WTC11 (cell line): ENCODE data around the gene ZNF3. TPM values are rescaled to one million over a fixed set of nuclear protein-coding genes. Genes with fewer than 3 reads are reported as not detected.

ENCODE experiments used
- ATAC-seq: fragments of 200-7000 bp; cut with Tn5 transposase; 2 replicates; pipeline ENCODE4 v1.10.0; 2021; ENCODE audit warnings: mild to moderate bottlenecking, moderate library complexity
- CTCF ChIA-PET: fragments of 300-600 bp; sonication (Branson Sonifier 250); formaldehyde crosslinking; loops from one replicate; lab custom pipeline; 2021; ENCODE audit warnings: antibody characterized with exemption; lab: Charles Lee
- POLR2A ChIA-PET: fragments of 350-600 bp; sonication (Branson Sonifier 250); formaldehyde crosslinking; loops from one replicate; lab custom pipeline; 2021; ENCODE audit warnings: antibody characterized with exemption; lab: Charles Lee
- DNase-seq: peaks from one replicate; pipeline ENCODE4 v3.0.0; 2021; ENCODE audit warnings: low spot score
- H3K27ac Mint-ChIP-seq: 2 replicates; pipeline ENCODE4 v1.8.0; 2021; ENCODE audit warnings: mixed read lengths
- H3K27me3 Mint-ChIP-seq: 2 replicates; pipeline ENCODE4 v1.8.0; 2021; ENCODE audit warnings: low read depth, mild to moderate bottlenecking, moderate library complexity, mixed read lengths
- H3K36me3 Mint-ChIP-seq: 2 replicates; pipeline ENCODE4 v1.8.0; 2021; ENCODE audit warnings: mixed read lengths
- H3K4me1 Mint-ChIP-seq: 2 replicates; pipeline ENCODE4 v1.8.0; 2022; ENCODE audit warnings: mixed read lengths
- H3K4me3 Mint-ChIP-seq: 2 replicates; pipeline ENCODE4 v1.8.0; 2021; ENCODE audit warnings: mild to moderate bottlenecking, moderate library complexity, mixed read lengths
- H3K9me3 Mint-ChIP-seq: 2 replicates; pipeline ENCODE4 v1.8.0; 2021; ENCODE audit warnings: mixed read lengths
- AR ChIP-seq: fragments of 250-450 bp; sonication (Bioruptor Pico); IDR thresholded peaks from 2 replicates; pipeline ENCODE4 v1.9.0; 2021; ENCODE audit warnings: mild to moderate bottlenecking
- CBFB ChIP-seq: sonication (generic); formaldehyde crosslinking; IDR thresholded peaks from 2 replicates; pipeline ENCODE4 v1.8.1; 2022; ENCODE audit warnings: mild to moderate bottlenecking, low read depth, missing genetic modification reagents
- EMX1 ChIP-seq: fragments of 250-450 bp; sonication (Bioruptor Pico); IDR thresholded peaks from 2 replicates; pipeline ENCODE4 v1.8.0; 2021; ENCODE audit warnings: mild to moderate bottlenecking
- ERG ChIP-seq: fragments of 250-450 bp; sonication (Bioruptor Pico); IDR thresholded peaks from 2 replicates; pipeline ENCODE4 v1.8.0; 2021; ENCODE audit warnings: mild to moderate bottlenecking
- ETV6 ChIP-seq: sonication (generic); formaldehyde crosslinking; IDR thresholded peaks from 2 replicates; pipeline ENCODE4 v1.8.1; 2022; ENCODE audit warnings: mild to moderate bottlenecking, missing genetic modification reagents
- FOXP1 ChIP-seq: sonication (generic); formaldehyde crosslinking; IDR thresholded peaks from 2 replicates; pipeline ENCODE4 v1.8.0; 2022; ENCODE audit warnings: missing genetic modification reagents, mild to moderate bottlenecking, moderate library complexity, borderline replicate concordance
- KAT7 ChIP-seq: sonication (generic); formaldehyde crosslinking; IDR thresholded peaks from 2 replicates; pipeline ENCODE4 v1.8.1; 2023; ENCODE audit warnings: missing genetic modification reagents, mild to moderate bottlenecking, borderline replicate concordance
- MLX ChIP-seq: sonication (generic); formaldehyde crosslinking; IDR thresholded peaks from 2 replicates; pipeline ENCODE4 v1.8.1; 2023; ENCODE audit warnings: mild to moderate bottlenecking, missing genetic modification reagents, moderate library complexity
- NFATC4 ChIP-seq: fragments of 250-450 bp; sonication (Bioruptor Pico); IDR thresholded peaks from 2 replicates; pipeline ENCODE4 v1.9.0; 2021; ENCODE audit warnings: mild to moderate bottlenecking
- PRRX2 ChIP-seq: fragments of 250-450 bp; sonication (Bioruptor Pico); IDR thresholded peaks from 2 replicates; pipeline ENCODE4 v1.8.0; 2021; ENCODE audit warnings: mild to moderate bottlenecking
- SMAD3 ChIP-seq: sonication (generic); formaldehyde crosslinking; IDR thresholded peaks from 2 replicates; pipeline ENCODE4 v1.8.0; 2022; ENCODE audit warnings: missing genetic modification reagents, mild to moderate bottlenecking, borderline replicate concordance
- SMAD4 ChIP-seq: sonication (generic); formaldehyde crosslinking; IDR thresholded peaks from 2 replicates; pipeline ENCODE4 v1.8.0; 2022; ENCODE audit warnings: mild to moderate bottlenecking, missing genetic modification reagents
- TCF7 ChIP-seq: sonication (generic); formaldehyde crosslinking; IDR thresholded peaks from 2 replicates; pipeline ENCODE4 v1.8.0; 2022; ENCODE audit warnings: mild to moderate bottlenecking, low read depth, missing genetic modification reagents, moderate library complexity
- TEAD1 ChIP-seq: sonication (generic); formaldehyde crosslinking; IDR thresholded peaks from 2 replicates; pipeline ENCODE4 v1.8.0; 2022; ENCODE audit warnings: mild to moderate bottlenecking, missing genetic modification reagents
- USF2 ChIP-seq: sonication (generic); formaldehyde crosslinking; IDR thresholded peaks from 2 replicates; pipeline ENCODE4 v1.8.1; 2023; ENCODE audit warnings: mild to moderate bottlenecking, missing genetic modification reagents, moderate library complexity
- ZMAT4 ChIP-seq: fragments of 250-450 bp; sonication (Bioruptor Pico); IDR thresholded peaks from 2 replicates; pipeline ENCODE4 v1.9.0; 2021; ENCODE audit warnings: mild to moderate bottlenecking
- ZNF416 ChIP-seq: fragments of 250-450 bp; sonication (Bioruptor Pico); IDR thresholded peaks from 2 replicates; pipeline ENCODE4 v1.9.0; 2021; ENCODE audit warnings: mild to moderate bottlenecking, inconsistent platforms
- ZNF423 ChIP-seq: fragments of 250-450 bp; sonication (Bioruptor Pico); IDR thresholded peaks from 2 replicates; pipeline ENCODE4 v2.1.2; 2022; ENCODE audit warnings: mild to moderate bottlenecking, moderate library complexity
- ZNF512 ChIP-seq: sonication (generic); formaldehyde crosslinking; IDR thresholded peaks from 2 replicates; pipeline ENCODE4 v1.8.1; 2022; ENCODE audit warnings: missing genetic modification reagents, borderline replicate concordance
- ZNF532 ChIP-seq: fragments of 250-450 bp; sonication (Bioruptor Pico); IDR thresholded peaks from 2 replicates; pipeline ENCODE4 v1.9.0; 2021; ENCODE audit warnings: mild to moderate bottlenecking, borderline replicate concordance
- ZNF671 ChIP-seq: fragments of 250-450 bp; sonication (Bioruptor Pico); IDR thresholded peaks from 2 replicates; pipeline ENCODE4 v1.8.0; 2021; ENCODE audit warnings: mild to moderate bottlenecking
- total RNA-seq: library from RNA; stranded (reverse); gene quantifications from 3 replicates; pipeline ENCODE4 v1.2.3, GENCODE V29; 2021

ZNF3 gene
- total RNA-seq, 1 experiment from 2014 or later: 48.3 TPM

GRCh38 chr7:100093054-100093453, 11.5 kb upstream of the ZNF3 start:
- Mint-ChIP-seq H3K9me3 (no peaks in the 10 kb centered on the region), H3K4me1 (peaks cover 8% of the 10 kb centered on the region), H3K27me3 (no peaks in the 10 kb centered on the region), H3K4me3 (no peak overlapping the region), H3K36me3 (peaks cover 78% of the 10 kb centered on the region), H3K27ac (peak overlapping the region; percentile 58)
- ATAC-seq: no peak
- CTCF ChIA-PET: no interaction called here
- no peak for DNase-seq
- POLR2A ChIA-PET: interaction anchor here (0.6 to 6.2 kb wide), 3 partner anchors 8 to 170 kb away, joined by 3 to 41 read pairs (median 5); partner anchors contain the start of genes AP4M1 and MCM7
- no peak for TF ChIP-seq ZNF512 (CRISPR knock-in tag)
- TF ChIP-seq SMAD3 (CRISPR knock-in tag): no peak
- TF ChIP-seq ETV6 (CRISPR knock-in tag): no peak
- no peak for TF ChIP-seq ZNF423

GRCh38 chr7:100091411-100092181, 10.1 kb upstream of the ZNF3 start:
- POLR2A ChIA-PET: interaction anchor here (1.4 to 6.2 kb wide), 2 partner anchors 9 kb away, joined by 3 to 41 read pairs; partner anchors contain the start of genes AP4M1 and MCM7
- no peaks in the 10 kb centered on the region for H3K27me3 Mint-ChIP-seq
- H3K27ac Mint-ChIP-seq: peak overlapping the region; percentile 82
- peaks cover 11% of the 10 kb centered on the region for H3K4me1 Mint-ChIP-seq
- H3K36me3 Mint-ChIP-seq: peaks cover 64% of the 10 kb centered on the region
- H3K4me3 Mint-ChIP-seq: no peak overlapping the region
- DNase-seq (no peak), ATAC-seq (peak; percentile 46)
- CTCF ChIA-PET: interaction anchor here (1.0 to 1.8 kb wide), 2 partner anchors 10 kb away, joined by 3 to 7 read pairs; partner anchors contain the start of genes AP4M1 and MCM7
- no peaks in the 10 kb centered on the region for H3K9me3 Mint-ChIP-seq
- TF ChIP-seq EMX1 (CRISPR knock-in tag): peak; percentile 94
- peak; percentile 89 for TF ChIP-seq ZNF671
- TF ChIP-seq ZMAT4 (CRISPR knock-in tag): 0 out of 2 replicates have a peak, but pooled peaks have one; percentile 17
- TF ChIP-seq ZNF423: no peak
- 0 out of 2 replicates have a peak, but pooled peaks have one; percentile 33 for TF ChIP-seq MLX (CRISPR knock-in tag)
- peak; percentile 84 for TF ChIP-seq ZNF532 (CRISPR knock-in tag)
- no peak for TF ChIP-seq FOXP1 (CRISPR knock-in tag)
- peak; percentile 86 for TF ChIP-seq NFATC4 (CRISPR knock-in tag)
- no peak for TF ChIP-seq CBFB (CRISPR knock-in tag)
- peak; percentile 96 for TF ChIP-seq PRRX2
- no peak for TF ChIP-seq USF2 (CRISPR knock-in tag)
- no peak for TF ChIP-seq KAT7 (CRISPR knock-in tag)
- TF ChIP-seq ZNF416 (CRISPR knock-in tag): peak; percentile 91; the same call in 1 of the 2 replicates
- TF ChIP-seq TCF7 (CRISPR knock-in tag): no peak
- TF ChIP-seq AR (CRISPR knock-in tag): peak; percentile 96
- no peak for TF ChIP-seq SMAD4 (CRISPR knock-in tag)
- peak; percentile 94; the same call in 1 of the 2 replicates for TF ChIP-seq ERG (CRISPR knock-in tag)
- TF ChIP-seq TEAD1 (CRISPR knock-in tag): no peak
